Measurements from ENCODE around the gene DGKG. TPM values are rescaled to one million over a fixed set of nuclear protein-coding genes. Genes with fewer than 3 reads are reported as not detected.

The DGKG gene
- total and polyA plus RNA-seq, 9 of the 15 experiments (the other 6 are each of a cell fraction or from before 2014, with no cell fraction given) = 0.01 to 0.36 (median 0.15) TPM

- Histone ChIP-seq H3K9me1 (ENCODE audit: control insufficient read depth, insufficient read depth, low read length) (no peaks in the 10 kb centered on the region), H3K27ac (ENCODE audit: extremely low read depth, low read depth, low read length) (no peak overlapping the region), H3K27me3 (ENCODE audit: control insufficient read depth in 2 of 2, insufficient read depth in 2 of 2, low read length in 2 of 2) (peaks cover 32 to 66% of the 10 kb centered on the region in 2 experiments), H3K4me2 (ENCODE audit: insufficient read depth, low read length) (peak overlapping the region; percentile 1; the same call in 1 of the 2 replicates), H3K79me2 (ENCODE audit: control insufficient read depth, insufficient read depth, low read length) (no peaks in the 10 kb centered on the region), H3K36me3 (ENCODE audit: control insufficient read depth, insufficient read depth, low read length) (no peaks in the 10 kb centered on the region), H4K20me1 (replicated peaks; ENCODE audit: control insufficient read depth, insufficient read depth, low read length) (0 out of 2 replicates have a peak, but pooled peaks cover 5% of the 10 kb centered on the region), H3K9ac (ENCODE audit: insufficient read depth in 1 of 2, low read depth in 2 of 2, low read length in 2 of 2) (no peak overlapping the region), H3K4me3 (no peak overlapping the region), H3K9me3 (replicated peaks; ENCODE audit: control insufficient read depth, insufficient read depth, low read depth, low read length) (no peaks in the 10 kb centered on the region), H3K4me1 (replicated peaks in 1 of 2; ENCODE audit: control insufficient read depth in 2 of 2, insufficient read depth in 2 of 2, low read length in 2 of 2) (peaks cover 4 to 7% of the 10 kb centered on the region in 2 experiments; a peak in 2 of 5 replicates), H2AFZ (ENCODE audit: low read depth, low read length) (peak overlapping the region; percentile 38)
- ATAC-seq (peak; percentile 99), FAIRE-seq (peak; percentile 75), DNase-seq (ENCODE audit: extremely low read depth in 1 of 4, low spot score in 3 of 4) (peak; percentile 74 to 81 (median 78))
- in situ Hi-C loops (cut with MboI) = loop anchor here (5.0 kb wide), 1 partner anchor 283 kb away; the partner anchor contains the start of gene CRYGS
- no TSS peak for BruUV-seq (replicated peaks)
- WGBS (ENCODE audit: insufficient coverage, low coverage, missing lambda C conversion rate) = 3% methylated on average over 15 of the region's 15 CpGs
- intact Hi-C loops (cut with micrococcal nuclease) = loop anchor here (2.0 to 5.0 kb wide), 2 partner anchors 281 to 358 kb away; no protein-coding TSS in a partner anchor
- ChIA-PET CTCF (ENCODE audit: low intra/inter-chr PET ratio) (interaction anchor here (0.9 to 1.8 kb wide), 2 partner anchors 281 to 357 kb away, joined by 3 to 14 read pairs; no protein-coding TSS in a partner anchor), POLR2A (interaction anchor here (0.6 to 0.7 kb wide), 2 partner anchors 72 to 333 kb away, joined by 3 read pairs; no protein-coding TSS in a partner anchor)
- TF ChIP-seq ZNF589 (CRISPR knock-in tag; IDR thresholded peaks at IDR 0.05; ENCODE audit: low read depth) (no peak), HNRNPUL1 (IDR thresholded peaks at IDR 0.05; ENCODE audit: low read length) (no peak), SMC3 (conservative IDR thresholded peaks at IDR 0.05; ENCODE audit: insufficient read depth, low read depth, low read length) (peak; percentile 78), ELF2 (CRISPR knock-in tag; IDR thresholded peaks at IDR 0.05) (no peak), ELK1 (CRISPR knock-in tag; IDR thresholded peaks at IDR 0.05) (no peak), CTCF (IDR thresholded peaks at IDR 0.05 in 2 of 3, conservative IDR thresholded peaks at IDR 0.05 in 1 of 3; ENCODE audit: insufficient read depth in 2 of 3, low read depth in 1 of 3, low read length in 3 of 3) (peak; percentile 89 to 91 (median 90)), ZNF586 (CRISPR knock-in tag; conservative IDR thresholded peaks at IDR 0.05) (no peak), REST (IDR thresholded peaks at IDR 0.05; ENCODE audit: borderline replicate concordance) (peak; percentile 67; the same call in 1 of the 2 replicates), REST (CRISPR knock-in tag; IDR thresholded peaks at IDR 0.05; ENCODE audit: low read depth) (no peak)
Measured at GRCh38 chr3:186259612-186260383, 102.2 kb downstream of the DGKG start.
